Neural cell (in vitro differentiated cells): ENCODE results near the gene JPH4. TPM values are rescaled to one million over a fixed set of nuclear protein-coding genes. Genes with fewer than 3 reads are reported as not detected.
A peak's percentile ranks its signal among the peaks of the same experiment; 100 is the strongest.

Source experiments
- H2AFZ ChIP-seq: fragments of 200-600, 300-800 bp; sonication (generic), shearing (Covaris generic); 2 replicates; pipeline ENCODE4 v1.6.0; 2014; ENCODE audit warnings: low read depth, mild to moderate bottlenecking, antibody characterized with exemption, low read length, moderate library complexity
- H3F3A ChIP-seq: fragments of 200-600 bp; shearing (Covaris generic); 2 replicates; pipeline ENCODE4 v1.6.1; 2016; ENCODE audit warnings: mild to moderate bottlenecking, moderate library complexity, mixed read lengths, antibody characterized with exemption, low read length; ENCODE audit not compliant: insufficient read depth, poor library complexity, severe bottlenecking
- H3K27ac ChIP-seq: fragments of 200-600, 300-800 bp; sonication (generic), shearing (Covaris generic); 2 replicates; pipeline ENCODE4 v1.5.1; 2014; ENCODE audit warnings: mild to moderate bottlenecking, low read length, moderate library complexity
- H3K27me3 ChIP-seq: fragments of 300-800, 200-600 bp; sonication (generic), shearing (Covaris generic); 2 replicates; pipeline ENCODE4 v1.6.0; 2014; ENCODE audit warnings: mild to moderate bottlenecking, low read depth, low read length, moderate library complexity; ENCODE audit not compliant: insufficient read depth
- H3K36me3 ChIP-seq: fragments of 300-800, 200-600 bp; sonication (generic), shearing (Covaris generic); 2 replicates; pipeline ENCODE4 v1.5.1; 2014; ENCODE audit warnings: mild to moderate bottlenecking, antibody characterized with exemption, low read length, moderate library complexity; ENCODE audit not compliant: insufficient read depth
- H3K4me2 ChIP-seq: fragments of 300-800, 200-600 bp; sonication (generic), shearing (Covaris generic); 2 replicates; pipeline ENCODE4 v1.6.0; 2014; ENCODE audit warnings: mild to moderate bottlenecking, low read length
- H3K4me3 ChIP-seq: fragments of 300-800, 200-600 bp; sonication (generic), shearing (Covaris generic); 2 replicates; pipeline ENCODE4 v1.5.1; 2014; ENCODE audit warnings: mild to moderate bottlenecking, low read length, moderate library complexity
- H3K79me2 ChIP-seq: fragments of 200-600 bp; shearing (Covaris generic); replicated peaks from 2 replicates; pipeline ENCODE4 v1.6.0; 2014; ENCODE audit warnings: mild to moderate bottlenecking, low read length, moderate library complexity; ENCODE audit not compliant: insufficient read depth
- H3K9ac ChIP-seq: fragments of 300-800, 200-600 bp; sonication (generic), shearing (Covaris generic); 2 replicates; pipeline ENCODE4 v1.6.1; 2016; ENCODE audit warnings: mild to moderate bottlenecking, low read length, mixed read lengths
- H3K9me2 ChIP-seq: fragments of 200-600 bp; shearing (Covaris generic); 2 replicates; pipeline ENCODE4 v1.6.1; 2016; ENCODE audit warnings: mild to moderate bottlenecking, low read length, mixed read lengths; ENCODE audit not compliant: insufficient read depth
- H3K9me3 ChIP-seq: fragments of 200-600, 300-800 bp; sonication (generic), shearing (Covaris generic); 2 replicates; pipeline ENCODE4 v1.6.1; 2016; ENCODE audit warnings: mild to moderate bottlenecking, mixed run types, low read length, moderate library complexity, mixed read lengths
- H4K20me1 ChIP-seq: fragments of 200-600 bp; shearing (Covaris generic); 2 replicates; pipeline ENCODE4 v1.6.1; 2016; ENCODE audit warnings: mild to moderate bottlenecking, mixed run types; ENCODE audit not compliant: insufficient read depth
- CTCF ChIP-seq: fragments of 450-650 bp; IDR thresholded peaks from 2 replicates; pipeline ENCODE4 v1.5.1; 2014; ENCODE audit warnings: antibody characterized with exemption, mild to moderate bottlenecking, moderate library complexity; ENCODE audit not compliant: poor library complexity, severe bottlenecking
- EP300 ChIP-seq: fragments of 450-650 bp; conservative IDR thresholded peaks from 2 replicates; pipeline ENCODE4 v1.6.1; 2014; ENCODE audit warnings: antibody characterized with exemption, mild to moderate bottlenecking, moderate library complexity; ENCODE audit not compliant: poor library complexity, severe bottlenecking
- EZH2 ChIP-seq: fragments of 200-600, 300-800 bp; shearing (Covaris generic), sonication (generic); IDR thresholded peaks from 2 replicates; pipeline ENCODE4 v1.6.1; 2014; ENCODE audit warnings: antibody characterized with exemption, low read length, borderline replicate concordance, mild to moderate bottlenecking; ENCODE audit not compliant: insufficient read depth, poor library complexity, severe bottlenecking
- MXI1 ChIP-seq: fragments of 450-650 bp; conservative IDR thresholded peaks from 2 replicates; pipeline ENCODE4 v1.6.1; 2014; ENCODE audit warnings: antibody characterized with exemption, mild to moderate bottlenecking; ENCODE audit not compliant: poor library complexity, severe bottlenecking
- POLR2AphosphoS5 ChIP-seq: IDR thresholded peaks from 2 replicates; pipeline ENCODE4 v1.6.1; 2012
- RAD21 ChIP-seq: fragments of 450-650 bp; conservative IDR thresholded peaks from 2 replicates; pipeline ENCODE4 v1.6.1; 2014; ENCODE audit warnings: antibody characterized with exemption, mild to moderate bottlenecking, moderate library complexity
- SMC3 ChIP-seq: fragments of 450-650 bp; conservative IDR thresholded peaks from 2 replicates; pipeline ENCODE4 v1.6.1; 2014; ENCODE audit warnings: antibody characterized with exemption, mild to moderate bottlenecking, moderate library complexity; ENCODE audit not compliant: poor library complexity
- TAF1 ChIP-seq: IDR thresholded peaks from 2 replicates; pipeline ENCODE4 v1.6.1; 2012; ENCODE audit warnings: low read depth
- polyA plus RNA-seq: library from polyadenylated mRNA; depleted of rRNA; stranded (reverse); fragments of >200 nt; gene quantifications from 2 replicates; pipeline ENCODE4 v1.2.3, GENCODE V29; 2014
- TF ChIP-seq, protein P1 (sequence below): IDR thresholded peaks from 2 replicates; pipeline ENCODE4 v1.6.1; 2012; ENCODE audit warnings: borderline replicate concordance

The JPH4 gene
- polyA plus RNA-seq, 1 donor from 2014 or later = 68.2 TPM

- no peaks in the 10 kb centered on the region for H3K9me2 ChIP-seq
- peak overlapping the region; percentile 54 for H3K4me3 ChIP-seq
- peak overlapping the region; percentile 62 for H3K9ac ChIP-seq
- H3K9me3 ChIP-seq = no peaks in the 10 kb centered on the region
- H3K27ac ChIP-seq = peak overlapping the region; percentile 91
- peak overlapping the region; percentile 63 for H3K4me2 ChIP-seq
- TF ChIP-seq EP300 (peak; percentile 24), EZH2 (no peak), POLR2AphosphoS5 (peak; percentile 76)
- no peaks in the 10 kb centered on the region for H3K27me3 ChIP-seq
- peaks cover 5% of the 10 kb centered on the region for H3K36me3 ChIP-seq
- H3K79me2 ChIP-seq = peaks cover 7% of the 10 kb centered on the region
- no peaks in the 10 kb centered on the region for H4K20me1 ChIP-seq
- no peak overlapping the region for H2AFZ ChIP-seq
- no peaks in the 10 kb centered on the region for H3F3A ChIP-seq
Measured at GRCh38 chr14:23538785-23539184, 39.8 kb downstream of the JPH4 start.

GRCh38 chr14:23538050-23538718, 40.4 kb downstream of the JPH4 start:
- no peaks in the 10 kb centered on the region for H3K27me3 ChIP-seq
- H3F3A ChIP-seq = no peaks in the 10 kb centered on the region
- peak overlapping the region; percentile 91 for H3K27ac ChIP-seq
- peak overlapping the region; percentile 62 for H3K9ac ChIP-seq
- peak overlapping the region; percentile 54 for H3K4me3 ChIP-seq
- no peaks in the 10 kb centered on the region for H3K9me2 ChIP-seq
- H3K79me2 ChIP-seq = peaks cover 5% of the 10 kb centered on the region
- H3K9me3 ChIP-seq = no peaks in the 10 kb centered on the region
- H4K20me1 ChIP-seq = no peaks in the 10 kb centered on the region
- peak overlapping the region; percentile 63 for H3K4me2 ChIP-seq
- TF ChIP-seq, protein P1, sequence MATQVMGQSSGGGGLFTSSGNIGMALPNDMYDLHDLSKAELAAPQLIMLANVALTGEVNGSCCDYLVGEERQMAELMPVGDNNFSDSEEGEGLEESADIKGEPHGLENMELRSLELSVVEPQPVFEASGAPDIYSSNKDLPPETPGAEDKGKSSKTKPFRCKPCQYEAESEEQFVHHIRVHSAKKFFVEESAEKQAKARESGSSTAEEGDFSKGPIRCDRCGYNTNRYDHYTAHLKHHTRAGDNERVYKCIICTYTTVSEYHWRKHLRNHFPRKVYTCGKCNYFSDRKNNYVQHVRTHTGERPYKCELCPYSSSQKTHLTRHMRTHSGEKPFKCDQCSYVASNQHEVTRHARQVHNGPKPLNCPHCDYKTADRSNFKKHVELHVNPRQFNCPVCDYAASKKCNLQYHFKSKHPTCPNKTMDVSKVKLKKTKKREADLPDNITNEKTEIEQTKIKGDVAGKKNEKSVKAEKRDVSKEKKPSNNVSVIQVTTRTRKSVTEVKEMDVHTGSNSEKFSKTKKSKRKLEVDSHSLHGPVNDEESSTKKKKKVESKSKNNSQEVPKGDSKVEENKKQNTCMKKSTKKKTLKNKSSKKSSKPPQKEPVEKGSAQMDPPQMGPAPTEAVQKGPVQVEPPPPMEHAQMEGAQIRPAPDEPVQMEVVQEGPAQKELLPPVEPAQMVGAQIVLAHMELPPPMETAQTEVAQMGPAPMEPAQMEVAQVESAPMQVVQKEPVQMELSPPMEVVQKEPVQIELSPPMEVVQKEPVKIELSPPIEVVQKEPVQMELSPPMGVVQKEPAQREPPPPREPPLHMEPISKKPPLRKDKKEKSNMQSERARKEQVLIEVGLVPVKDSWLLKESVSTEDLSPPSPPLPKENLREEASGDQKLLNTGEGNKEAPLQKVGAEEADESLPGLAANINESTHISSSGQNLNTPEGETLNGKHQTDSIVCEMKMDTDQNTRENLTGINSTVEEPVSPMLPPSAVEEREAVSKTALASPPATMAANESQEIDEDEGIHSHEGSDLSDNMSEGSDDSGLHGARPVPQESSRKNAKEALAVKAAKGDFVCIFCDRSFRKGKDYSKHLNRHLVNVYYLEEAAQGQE = no peak
- TF ChIP-seq TAF1 (no peak), POLR2AphosphoS5 (no peak), CTCF (no peak), EZH2 (no peak), MXI1 (no peak), EP300 (no peak), RAD21 (no peak), SMC3 (no peak)
- H2AFZ ChIP-seq = no peak overlapping the region
- no peaks in the 10 kb centered on the region for H3K36me3 ChIP-seq
